Left lobe of liver (tissue), 1 donor: ENCODE results near the gene VGLL3. TPM values are rescaled to one million over a fixed set of nuclear protein-coding genes. Genes with fewer than 3 reads are reported as not detected.

Experiments used
- total RNA-seq: library from RNA; stranded (reverse); gene quantifications from one replicate; pipeline ENCODE4 v1.2.1, GENCODE V29; 2021
- donor health status: DM: no; HTN: yes; CAD: no.

The VGLL3 gene
- total RNA-seq, 1 donor from 2014 or later, result 0.33 TPM

Other genes starting within 250 kb of the VGLL3 start
- gene CHMP2B, start 236.2 kb upstream of the VGLL3 start, total RNA-seq, result 18.1 TPM